GM21390 (cell line): ENCODE results near the gene TSR3.

ENCODE experiments used
- ATAC-seq: cut with Tn5 transposase; IDR thresholded peaks from one replicate; pipeline ENCODE4 v1.9.1; 2021; ENCODE audit not compliant: unreplicated experiment

The TSR3 gene

DNA sequence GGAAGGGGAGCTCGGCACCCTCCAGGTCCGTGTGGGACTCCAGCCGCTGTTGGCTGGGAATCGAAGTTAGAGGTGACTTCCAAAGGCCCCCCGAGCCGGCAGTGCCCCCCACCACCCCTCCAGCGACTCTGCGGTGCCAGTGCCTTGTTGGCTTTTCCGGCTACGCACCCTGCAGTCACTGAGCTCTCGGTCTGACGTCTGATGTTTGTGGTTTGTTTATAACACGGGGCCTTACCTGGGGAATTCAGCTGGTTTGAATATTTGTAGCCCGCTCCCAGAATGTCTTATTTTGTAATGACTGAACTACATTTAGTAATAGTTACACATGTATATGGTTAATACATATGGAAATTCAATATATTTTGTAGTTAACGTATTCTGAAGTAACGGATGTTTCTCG, 25.3 kb downstream of the TSR3 start:
- ATAC-seq: no peak

DNA sequence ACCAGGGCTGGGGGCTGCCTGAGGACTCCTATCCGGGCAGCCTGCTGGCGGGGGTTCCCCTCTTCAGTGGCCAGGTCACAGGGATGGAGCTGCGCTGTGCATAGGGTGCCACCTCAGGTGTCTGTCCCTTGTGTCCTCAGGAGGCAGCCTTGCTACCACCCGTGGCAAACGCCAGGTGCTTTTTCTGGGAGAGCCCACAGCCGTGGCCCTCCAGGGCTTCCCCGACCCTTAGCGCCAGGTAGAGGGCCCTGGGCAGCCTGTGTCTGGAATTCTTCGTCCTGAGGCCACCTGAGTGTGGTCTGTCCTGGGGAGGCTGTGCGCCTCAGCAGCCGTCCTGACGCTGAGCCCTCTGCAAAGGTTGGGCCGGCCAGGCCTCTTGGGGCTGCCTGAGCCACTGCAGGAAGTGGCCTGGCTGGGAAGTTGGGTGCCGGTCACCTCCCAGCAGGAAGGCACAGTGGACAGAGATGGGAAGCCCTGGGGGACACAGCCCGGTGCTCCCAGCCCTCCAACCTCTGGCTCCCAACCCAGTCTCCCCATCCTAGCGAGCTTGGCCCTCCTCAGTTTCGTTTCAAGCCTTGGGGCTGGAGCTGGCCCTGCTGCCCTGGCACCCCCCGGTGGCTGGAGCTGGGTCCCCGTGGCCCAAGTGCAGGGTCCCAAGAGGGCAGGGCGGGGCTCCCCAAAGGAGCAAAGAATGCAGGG, 25.9 kb downstream of the TSR3 start:
- ATAC-seq: no peak

- ATAC-seq: no peak
Measured at GRCh38 chr16:1325261-1325660, 26.4 kb downstream of the TSR3 start.

DNA sequence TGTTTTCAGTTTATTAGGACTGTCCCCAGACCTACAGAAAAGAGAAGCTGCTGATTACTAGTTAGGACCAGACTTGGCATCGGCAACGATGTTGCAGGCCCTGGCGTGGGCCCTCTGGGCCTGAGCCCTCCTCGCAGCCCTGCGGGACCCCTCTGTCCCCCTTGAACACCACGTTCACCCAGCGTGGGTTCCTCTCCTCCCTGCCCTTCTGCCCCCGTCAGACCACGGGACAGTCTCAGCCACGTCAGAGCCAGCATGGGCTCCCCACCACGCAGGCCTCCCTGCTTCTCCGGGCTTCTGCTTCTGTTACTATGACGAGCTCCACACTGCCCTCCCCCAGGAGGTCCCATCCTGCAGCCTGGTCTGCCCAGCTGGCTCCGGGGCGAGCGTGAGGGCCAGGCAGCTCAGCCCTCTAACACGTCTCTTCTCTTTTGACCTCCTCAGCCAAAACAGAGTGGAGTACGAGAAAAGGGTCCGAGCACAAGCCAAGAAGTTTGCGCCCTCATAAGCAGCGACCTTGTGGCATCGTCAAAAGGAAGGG, 27.3 kb downstream of the TSR3 start:
- no peak for ATAC-seq

DNA sequence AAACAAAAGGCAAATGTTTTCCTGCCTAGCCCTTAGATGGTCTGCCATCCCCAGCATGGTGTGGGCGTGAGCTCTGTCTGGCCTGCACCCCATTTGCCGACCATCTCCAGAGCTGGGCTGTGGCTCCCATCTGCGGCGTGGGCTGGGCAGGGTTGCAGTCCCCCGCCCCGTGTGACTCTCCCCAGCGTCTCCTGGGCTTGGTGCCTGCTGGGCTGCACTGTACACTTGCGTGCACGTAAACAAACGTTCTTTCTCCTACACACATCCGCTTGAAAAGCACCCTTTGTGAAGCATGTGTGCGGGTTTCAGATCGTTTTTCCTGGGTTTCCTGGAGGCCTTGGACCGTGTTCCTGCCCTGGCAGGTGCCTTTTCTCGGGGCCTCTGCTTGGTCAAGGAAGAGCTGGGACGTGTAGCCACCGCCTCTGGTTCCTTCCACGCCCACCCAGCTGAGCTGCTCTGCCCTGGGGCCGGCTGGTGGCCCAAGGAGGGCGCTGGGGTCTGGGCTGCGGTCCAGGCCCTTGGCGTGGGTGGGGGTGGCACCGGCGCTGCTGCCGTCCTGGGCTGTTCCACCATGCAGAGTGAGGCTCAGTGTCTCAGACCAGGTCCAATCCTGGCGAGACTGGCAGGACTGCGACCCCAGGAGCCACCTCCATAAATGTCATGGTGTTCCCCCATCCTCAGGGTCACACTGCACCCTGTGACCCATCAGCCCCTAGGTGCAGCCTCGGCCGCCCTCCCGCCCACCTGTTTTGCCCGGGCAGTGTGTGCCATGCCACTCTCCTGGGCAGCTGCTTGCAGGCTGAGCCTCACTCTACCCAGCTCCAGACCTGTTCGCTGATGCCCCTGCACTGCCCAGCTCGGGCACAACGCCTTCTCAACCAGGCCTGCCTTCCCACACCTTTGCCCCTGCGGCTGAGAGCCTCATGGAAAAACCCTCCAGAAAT, 28.1 kb downstream of the TSR3 start:
- ATAC-seq: no peak

GRCh38 chr16:1322407-1322806, 29.3 kb downstream of the TSR3 start:
- no peak for ATAC-seq

- no peak for ATAC-seq
Measured at GRCh38 chr16:1320658-1321240, 30.9 kb downstream of the TSR3 start.

DNA sequence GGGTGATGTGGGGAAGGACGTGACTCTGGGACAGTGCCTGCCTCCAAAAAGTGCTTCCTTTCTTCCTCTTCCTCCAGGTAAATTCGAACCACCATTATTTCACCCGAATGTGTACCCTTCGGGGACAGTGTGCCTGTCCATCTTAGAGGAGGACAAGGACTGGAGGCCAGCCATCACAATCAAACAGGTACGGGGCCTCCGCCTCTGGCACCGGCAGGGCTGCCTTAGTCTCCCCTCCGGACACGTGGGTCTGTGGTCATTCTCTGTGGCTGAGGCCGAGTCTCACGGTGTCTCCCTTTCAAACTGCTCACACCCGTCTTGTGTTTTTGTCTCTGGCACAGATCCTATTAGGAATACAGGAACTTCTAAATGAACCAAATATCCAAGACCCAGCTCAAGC, 31.6 kb downstream of the TSR3 start:
- no peak for ATAC-seq

DNA sequence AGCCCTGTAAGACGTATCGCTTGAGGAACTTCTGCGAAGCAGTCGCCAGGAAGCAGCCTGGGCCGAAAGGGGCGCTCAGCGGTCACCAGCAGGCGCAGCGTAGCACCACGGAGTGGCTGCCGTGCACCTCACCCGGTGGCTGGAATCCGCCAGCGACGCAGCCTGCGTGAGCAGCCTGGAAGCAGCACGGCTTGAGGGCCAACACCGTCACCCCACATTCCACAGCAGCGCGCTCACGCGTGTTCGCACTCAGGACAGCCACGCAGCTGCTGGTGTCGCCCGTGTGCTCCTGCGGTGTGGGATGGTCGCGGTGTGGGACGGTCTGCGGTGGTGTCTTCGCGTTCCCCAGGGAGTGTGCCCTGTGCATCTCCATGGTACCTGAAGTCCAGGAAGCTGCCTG, 32.6 kb downstream of the TSR3 start:
- no peak for ATAC-seq

DNA sequence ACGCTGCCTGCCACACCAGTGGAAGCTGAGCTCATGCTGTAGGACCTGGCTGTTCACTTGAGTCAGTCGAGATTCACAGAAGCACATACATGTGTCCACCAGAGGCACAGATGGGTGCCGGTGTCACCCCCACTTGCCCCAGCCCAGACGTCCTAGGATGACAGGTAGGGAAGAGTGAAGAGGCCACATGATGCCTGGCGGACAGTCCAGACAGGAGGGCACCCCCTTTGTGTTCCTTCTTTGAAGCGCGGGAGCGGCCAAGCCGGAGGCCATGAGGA, 33.5 kb downstream of the TSR3 start:
- ATAC-seq: no peak

DNA sequence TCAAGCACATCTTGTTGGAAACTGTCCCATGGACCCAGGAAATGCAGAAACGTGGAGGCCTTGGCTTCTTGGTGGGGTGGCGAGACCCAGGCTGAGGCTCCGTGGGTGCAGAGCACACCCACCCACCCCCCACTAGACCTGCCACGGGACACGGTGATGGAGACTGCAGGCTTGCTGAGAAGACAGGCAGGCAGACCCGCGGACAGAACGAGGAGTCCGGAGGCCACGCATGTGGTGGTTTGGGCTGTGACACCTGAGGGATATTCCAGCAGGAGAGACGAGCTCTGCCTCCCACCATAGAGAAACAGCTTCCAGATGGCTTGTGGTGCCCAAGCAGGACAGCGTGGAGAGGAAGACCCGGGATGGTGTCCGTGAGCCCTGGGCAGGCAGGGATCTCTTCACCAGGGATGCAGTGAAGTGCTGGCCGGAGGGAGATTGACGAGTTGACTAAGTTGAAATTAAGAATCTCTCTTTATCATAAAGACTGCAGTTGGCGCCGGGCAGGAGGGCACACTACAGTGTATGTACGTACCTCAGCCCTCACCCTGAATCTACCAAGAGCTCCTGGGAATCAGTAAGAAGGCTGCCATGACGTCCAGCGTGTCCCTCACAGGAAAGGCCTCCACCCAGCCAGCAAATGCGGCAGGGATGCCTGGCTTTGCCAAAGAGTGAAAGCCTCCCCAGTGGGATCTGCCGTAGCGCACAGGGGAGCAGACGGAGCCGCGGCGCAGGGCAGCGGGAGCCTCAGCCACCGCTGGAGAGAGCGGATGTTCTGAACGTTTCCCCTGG, 34.0 kb downstream of the TSR3 start:
- ATAC-seq: no peak

DNA sequence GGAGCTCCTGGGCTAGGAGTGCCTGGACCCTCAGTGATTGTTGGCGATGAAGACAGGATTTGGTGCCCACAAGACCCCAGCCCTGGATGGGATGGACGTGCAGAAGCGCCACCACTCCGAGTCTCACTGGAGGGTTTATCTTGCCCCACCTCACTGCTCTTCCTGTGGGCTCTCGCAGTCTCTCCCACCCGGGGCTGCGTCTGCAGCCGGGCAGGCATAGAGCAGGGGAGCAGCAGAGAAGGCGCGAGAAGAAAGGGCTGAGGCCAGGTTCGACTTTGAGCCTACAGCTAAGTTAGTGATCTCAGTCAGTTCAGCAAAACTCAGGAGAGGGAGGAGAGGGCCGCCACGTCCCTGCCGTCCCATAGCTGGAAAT, 35.7 kb downstream of the TSR3 start:
- ATAC-seq: no peak

DNA sequence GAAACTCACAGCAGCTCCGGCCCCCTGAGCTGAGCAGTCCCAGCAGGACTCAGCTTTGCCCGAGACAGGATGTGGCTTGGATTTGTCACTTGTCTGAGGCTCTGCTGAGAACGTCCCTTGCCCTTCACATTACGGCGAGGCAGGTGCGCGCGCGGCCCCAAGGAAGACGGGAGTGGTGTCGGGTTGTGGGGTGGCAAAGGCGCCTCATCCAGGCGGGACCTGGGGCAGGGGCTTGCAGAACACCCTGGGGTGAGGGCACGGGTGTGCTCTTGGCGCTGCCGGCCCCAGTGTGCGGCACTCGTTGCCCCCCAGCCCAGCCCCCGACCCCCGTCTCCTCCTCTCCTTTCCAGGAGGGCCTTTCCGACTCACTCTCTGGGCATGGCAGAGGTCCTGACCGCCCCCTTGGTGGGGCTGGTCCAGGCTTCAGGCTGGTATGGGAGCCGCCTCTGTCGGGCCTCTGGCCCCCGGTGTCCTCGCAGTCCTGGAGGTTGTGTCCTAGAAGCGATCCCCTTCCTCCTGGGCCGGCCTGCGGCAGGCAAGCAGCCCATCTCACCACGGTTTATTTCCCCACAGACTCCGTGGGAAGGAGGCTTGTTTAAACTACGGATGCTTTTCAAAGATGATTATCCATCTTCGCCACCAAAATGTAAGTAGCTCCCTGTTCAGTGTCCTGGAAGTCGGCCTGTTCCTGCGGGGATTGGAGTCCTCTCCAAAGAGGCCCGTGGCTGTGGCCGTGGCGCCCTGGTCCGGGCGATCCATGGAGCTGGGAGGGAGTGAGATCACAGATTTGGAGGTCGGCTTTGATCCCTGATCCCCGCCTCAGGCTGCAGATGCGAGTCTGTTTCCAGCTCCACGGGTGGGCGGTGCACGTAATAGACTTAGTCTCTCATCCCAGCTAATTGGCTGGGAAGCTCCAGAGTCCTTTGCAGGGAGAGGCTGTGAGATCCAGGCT, 36.3 kb downstream of the TSR3 start:
- ATAC-seq: no peak

- ATAC-seq: no peak
Measured at GRCh38 chr16:1314399-1315068, 37.1 kb downstream of the TSR3 start.

DNA sequence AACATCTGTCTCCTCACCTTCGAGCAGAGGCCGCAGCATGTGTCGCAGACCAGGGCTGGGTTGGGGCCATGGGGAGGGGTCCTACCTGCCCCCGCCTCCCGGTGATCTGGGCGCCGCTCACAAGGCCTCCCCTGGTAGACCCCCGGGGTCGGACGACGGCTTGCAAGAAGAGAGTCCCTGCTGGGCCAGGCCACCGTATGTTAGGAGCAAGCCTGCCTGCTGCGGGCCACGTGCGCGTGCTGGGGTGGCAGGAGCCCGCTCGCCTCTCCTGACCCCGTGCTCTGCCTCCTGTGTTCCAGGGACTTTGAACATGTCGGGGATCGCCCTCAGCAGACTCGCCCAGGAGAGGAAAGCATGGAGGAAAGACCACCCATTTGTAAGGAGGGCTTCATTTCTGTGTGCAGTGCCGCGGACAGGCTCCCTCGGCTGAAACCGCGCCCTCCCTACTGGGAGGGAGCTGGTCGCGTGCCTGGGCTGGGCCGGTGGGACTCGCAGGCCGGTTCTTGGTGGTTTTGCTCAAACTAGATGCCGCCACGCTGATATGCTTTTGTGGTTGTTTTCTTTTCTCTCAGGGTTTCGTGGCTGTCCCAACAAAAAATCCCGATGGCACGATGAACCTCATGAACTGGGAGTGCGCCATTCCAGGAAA, 37.8 kb downstream of the TSR3 start:
- no peak for ATAC-seq

- no peak for ATAC-seq
Measured at GRCh38 chr16:1312903-1313302, 38.8 kb downstream of the TSR3 start.

DNA sequence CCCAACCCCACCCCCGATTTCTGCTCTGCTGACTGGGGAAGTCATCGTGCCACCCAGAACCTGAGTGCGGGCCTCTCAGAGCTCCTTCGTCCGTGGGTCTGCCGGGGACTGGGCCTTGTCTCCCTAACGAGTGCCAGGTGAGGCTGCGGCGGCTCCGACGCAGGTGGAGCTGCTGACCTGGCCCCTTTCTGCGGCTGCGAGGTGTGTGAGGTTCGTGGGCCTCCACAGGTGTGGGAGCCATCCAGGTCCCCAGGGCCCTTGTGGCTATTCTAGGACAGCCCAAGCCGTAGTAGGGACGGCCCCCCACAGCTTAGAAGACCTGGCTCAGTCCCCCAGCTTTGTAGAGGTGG, 39.2 kb downstream of the TSR3 start:
- ATAC-seq: no peak

DNA sequence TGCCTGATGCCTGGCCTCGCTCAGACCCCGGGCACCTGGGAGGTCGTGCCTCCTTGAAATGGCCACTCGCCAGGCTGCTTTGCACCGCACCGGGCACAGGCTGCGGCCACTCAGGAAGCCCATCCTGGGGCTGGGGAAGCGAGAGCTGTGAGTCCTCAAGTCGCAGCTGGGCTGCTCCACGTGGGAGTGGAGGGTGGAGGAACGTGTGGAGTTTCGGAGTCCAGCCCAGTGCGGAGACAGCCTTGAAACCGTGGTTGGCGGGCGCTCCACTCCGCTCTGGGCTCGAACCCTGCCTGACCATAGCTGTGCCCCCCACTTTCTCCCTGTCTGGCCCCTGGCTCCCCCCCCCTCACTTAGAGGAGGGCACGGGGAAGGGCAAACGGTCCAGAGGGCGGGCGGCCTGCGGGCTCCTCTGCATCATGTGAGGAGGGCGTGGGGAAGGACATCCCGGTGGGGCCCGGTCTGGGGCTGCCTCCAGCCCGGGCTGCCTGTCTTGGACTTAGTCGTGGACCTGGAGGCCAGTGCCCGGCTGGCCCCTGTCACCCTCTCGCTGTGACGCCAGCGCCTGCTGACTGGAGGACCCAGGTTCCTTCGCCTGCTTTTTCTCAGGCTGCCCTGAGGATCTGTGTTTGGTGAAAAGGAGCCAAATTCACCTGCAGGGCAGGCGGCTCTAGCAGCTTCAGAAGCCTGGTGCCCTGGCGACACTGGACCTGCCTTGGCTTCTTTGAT, 39.8 kb downstream of the TSR3 start:
- no peak for ATAC-seq
